K562 (cell line): ENCODE measurements around the gene FHIP2A. TPM values are rescaled to one million over a fixed set of nuclear protein-coding genes. Genes with fewer than 3 reads are reported as not detected.

Experiments used
- ATAC-seq: fragments of 200-7000 bp; cut with Tn5 transposase; 3 replicates; pipeline ENCODE4 v1.9.1; 2020; ENCODE audit warnings: moderate library complexity
- BruUV-seq: library from RNA; stranded (reverse); fragments of 400-500 nt; replicated peaks from 2 replicates; lab custom pipeline; 2021; lab: Mats Ljungman, UMichigan
- CTCF ChIA-PET: fragments of 300-600 bp; formaldehyde crosslinking; extraction: SDS; loops from one replicate; lab custom pipeline; 2021; ENCODE audit warnings: low intra/inter-chr PET ratio; lab: Yijun Ruan, JAX
- POLR2A ChIA-PET: fragments of 300-600, 350-650 bp; sonication (Branson Sonifier 250); formaldehyde crosslinking; extraction: SDS; loops from one replicate; lab custom pipeline; 2021; ENCODE audit warnings: antibody characterized with exemption, inconsistent platforms; lab: Yijun Ruan, JAX
- DNase-seq, 4 experiments: peaks; one replicate each; pipeline versions ENCODE4 v3.0.0 to v3.0.0-alpha.2; 2011 to 2018; ENCODE audit warnings: low spot score in 3 of 4, mixed read lengths in 3 of 4; ENCODE audit errors: extremely low read depth in 1 of 4
- FAIRE-seq: peaks from 2 replicates; lab custom pipeline; 2011; peaks lifted over from hg19 to GRCh38; lab: Jason Lieb, UNC
- H2AFZ ChIP-seq: 2 replicates; pipeline ENCODE4 v1.6.0; 2011; ENCODE audit warnings: low read depth, low read length, control low read depth, inconsistent platforms
- H3K27ac ChIP-seq: fragments of 200-600 bp; 3 replicates; pipeline ENCODE4 v1.8.0; 2011; ENCODE audit warnings: low read depth, mild to moderate bottlenecking, control low read depth, inconsistent platforms, low read length, moderate library complexity, mixed read lengths; ENCODE audit errors: extremely low read depth
- H3K27me3 ChIP-seq, 2 experiments: fragments of 300-600 bp in 1 of 2; 2 replicates in 1 of 2; 3 replicates in 1 of 2; pipeline versions ENCODE4 v1.6.0 to v1.8.0; 2011; ENCODE audit warnings: inconsistent platforms in 2 of 2, low read length in 2 of 2, mild to moderate bottlenecking in 1 of 2, mixed read lengths in 1 of 2, moderate library complexity in 1 of 2; ENCODE audit not compliant: control insufficient read depth in 2 of 2, insufficient read depth in 2 of 2
- H3K36me3 ChIP-seq: fragments of 300-600 bp; 3 replicates; pipeline ENCODE4 v1.8.0; 2011; ENCODE audit warnings: mild to moderate bottlenecking, low read length, inconsistent platforms; ENCODE audit not compliant: control insufficient read depth, insufficient read depth
- H3K4me1 ChIP-seq, 2 experiments: fragments of 200-600 bp in 1 of 2; replicated peaks in 1 of 2; 2 replicates in 1 of 2; 3 replicates in 1 of 2; pipeline versions ENCODE4 v1.5.1 to v1.8.0; 2011; ENCODE audit warnings: inconsistent platforms in 2 of 2, low read length in 2 of 2, mild to moderate bottlenecking in 1 of 2, mixed read lengths in 1 of 2, moderate library complexity in 1 of 2; ENCODE audit not compliant: control insufficient read depth in 2 of 2, insufficient read depth in 2 of 2
- H3K4me2 ChIP-seq: 2 replicates; pipeline ENCODE4 v1.6.1; 2011; ENCODE audit warnings: low read length, control low read depth, inconsistent platforms, mixed read lengths; ENCODE audit not compliant: insufficient read depth
- H3K4me3 ChIP-seq: fragments of 200-600 bp; sonication (generic), shearing (Covaris generic); 2 replicates; pipeline ENCODE4 v1.5.1; 2016; ENCODE audit warnings: control low read depth, inconsistent platforms
- H3K79me2 ChIP-seq: fragments of 200-600 bp; 3 replicates; pipeline ENCODE4 v1.8.0; 2011; ENCODE audit warnings: low read length, inconsistent platforms; ENCODE audit not compliant: control insufficient read depth, insufficient read depth
- H3K9ac ChIP-seq, 2 experiments: 2 replicates each; pipeline versions ENCODE4 v1.6.0 to v1.6.1; 2011; ENCODE audit warnings: low read depth in 2 of 2, low read length in 2 of 2, control low read depth in 1 of 2, inconsistent platforms in 1 of 2, mild to moderate bottlenecking in 1 of 2, mixed read lengths in 1 of 2; ENCODE audit not compliant: insufficient read depth in 1 of 2
- H3K9me1 ChIP-seq: one replicate; pipeline ENCODE4 v1.6.0; 2011; ENCODE audit warnings: inconsistent platforms, mild to moderate bottlenecking, low read length, moderate library complexity; ENCODE audit not compliant: control insufficient read depth, insufficient read depth
- H3K9me3 ChIP-seq: replicated peaks from 2 replicates; pipeline ENCODE4 v1.5.1; 2011; ENCODE audit warnings: low read depth, low read length, inconsistent platforms; ENCODE audit not compliant: control insufficient read depth, insufficient read depth
- H4K20me1 ChIP-seq: replicated peaks from 2 replicates; pipeline ENCODE4 v1.6.1; 2011; ENCODE audit warnings: low read length, inconsistent platforms, mixed read lengths; ENCODE audit not compliant: control insufficient read depth, insufficient read depth
- CBX3 ChIP-seq, 2 experiments: IDR thresholded peaks; 1 replicate in 1 of 2; 2 replicates in 1 of 2; pipeline ENCODE4 v1.6.1; 2012; ENCODE audit warnings: inconsistent platforms in 2 of 2, low read length in 2 of 2, borderline replicate concordance in 1 of 2, control low read depth in 1 of 2
- ETS2 ChIP-seq: IDR thresholded peaks from 2 replicates; pipeline ENCODE4 v1.6.1; 2016; ENCODE audit warnings: borderline replicate concordance, missing genetic modification characterization, mild to moderate bottlenecking, moderate library complexity, missing compliant biosample characterization; ENCODE audit not compliant: poor library complexity, severe bottlenecking
- ILF3 ChIP-seq: fragments of 450-650 bp; IDR thresholded peaks from 2 replicates; pipeline ENCODE4 v1.6.1; 2018; ENCODE audit warnings: antibody characterized with exemption, mild to moderate bottlenecking, moderate library complexity, borderline replicate concordance
- POLR2B ChIP-seq: fragments of 450-650 bp; IDR thresholded peaks from 2 replicates; pipeline ENCODE4 v1.6.1; 2018; ENCODE audit warnings: low read depth; ENCODE audit not compliant: partially characterized antibody
- SREBF1 ChIP-seq: fragments of 150-350 bp; IDR thresholded peaks from 2 replicates; pipeline ENCODE4 v1.6.1; 2014; ENCODE audit warnings: antibody characterized with exemption, low read depth, low read length, borderline replicate concordance
- TCF15 ChIP-seq: fragments of 250-450 bp; sonication (Bioruptor Pico); IDR thresholded peaks from 2 replicates; pipeline ENCODE4 v1.8.0; 2022; ENCODE audit warnings: moderate library complexity, mild to moderate bottlenecking, inconsistent platforms
- TCFL5 ChIP-seq: fragments of 250-450 bp; sonication (Bioruptor Pico); conservative IDR thresholded peaks from 2 replicates; pipeline ENCODE4 v1.6.1; 2021; ENCODE audit warnings: mild to moderate bottlenecking, moderate library complexity, matching md5 sums
- THRAP3 ChIP-seq: fragments of 450-650 bp; IDR thresholded peaks from 2 replicates; pipeline ENCODE4 v1.6.1; 2016; ENCODE audit warnings: mild to moderate bottlenecking, inconsistent platforms, borderline replicate concordance
- ZC3H11A ChIP-seq: IDR thresholded peaks from 2 replicates; pipeline ENCODE4 v1.6.1; 2012; ENCODE audit warnings: low read depth, low read length, improper control_type of control experiment
- ZNF217 ChIP-seq: sonication (generic); formaldehyde crosslinking; IDR thresholded peaks from 2 replicates; pipeline ENCODE4 v1.8.0; 2022; ENCODE audit warnings: mild to moderate bottlenecking, missing genetic modification reagents
- ZNF561 ChIP-seq: fragments of 450-650 bp; formaldehyde crosslinking; conservative IDR thresholded peaks from 2 replicates; pipeline ENCODE4 v1.4.0; 2020; ENCODE audit warnings: mild to moderate bottlenecking, moderate library complexity
- ZNF695 ChIP-seq: fragments of 450-650 bp; formaldehyde crosslinking; IDR thresholded peaks from 2 replicates; pipeline ENCODE4 v1.4.0; 2020; ENCODE audit warnings: mild to moderate bottlenecking, moderate library complexity
- ZNF76 ChIP-seq: fragments of 250-450 bp; sonication (Bioruptor Pico); IDR thresholded peaks from 2 replicates; pipeline ENCODE4 v1.4.0; 2020; ENCODE audit warnings: mild to moderate bottlenecking, moderate library complexity, borderline replicate concordance
- WGBS: fragments of 100-300 bp; shearing (Covaris generic); methylation state at CpG from one replicate; pipeline ENCODE4 v1.1.6; 2016; ENCODE audit warnings: low coverage, mixed read lengths; ENCODE audit not compliant: insufficient coverage; ENCODE audit errors: missing lambda C conversion rate; 5-methylcytosine and 5-hydroxymethylcytosine counted together
- in situ Hi-C: fragments of 300-500 bp; cut with MboI; formaldehyde crosslinking; loops from 4 replicates; pipeline ENCODE4 v1.15.0; 2018; ENCODE audit warnings: inconsistent platforms, mixed read lengths
- intact Hi-C: fragments of 100-400 bp; cut with micrococcal nuclease; formaldehyde crosslinking; loops from 2 replicates; pipeline ENCODE4 v1.14.2; 2022
- polyA plus RNA-seq, 8 experiments: library from polyadenylated mRNA; depleted of rRNA in 4 of 8; stranded (reverse) in 5 of 8; unstranded in 3 of 8; fragments of >200 nt; fragmentation: Nextera tagmentation in 2 of 8; fragmentation: Illumina TruSeq in 1 of 8; extraction: Ambion mirVana in 2 of 8; extraction: Trizol in 1 of 8; gene quantifications; 2 replicates each; pipeline versions ENCODE4 v1.2.1 to v1.2.3, GENCODE V29; 2011 to 2014; ENCODE audit warnings: inconsistent platforms in 1 of 8, missing spikeins in 1 of 8
- total RNA-seq, 7 experiments: library from RNA; depleted of rRNA in 6 of 7; stranded (reverse); fragments of >200 nt in 6 of 7; fragmentation: Illumina TruSeq in 2 of 7; extraction: Trizol in 2 of 7; gene quantifications; 2 replicates each; pipeline versions ENCODE4 v1.2.1 to v1.2.3, GENCODE V29; 2011 to 2021; ENCODE audit warnings: low replicate concordance in 1 of 7

The FHIP2A gene
- total and polyA plus RNA-seq, 9 of the 15 experiments (the other 6 are each of a cell fraction or from before 2014, with no cell fraction given): 1.5 to 7.4 (median 3.3) TPM

GRCh38 chr10:114845978-114846693, 24.6 kb downstream of the FHIP2A start:
- Histone ChIP-seq H3K4me2 (no peak overlapping the region), H3K9me3 (no peaks in the 10 kb centered on the region), H3K79me2 (no peaks in the 10 kb centered on the region), H3K27ac (no peak overlapping the region), H3K36me3 (peaks cover 35% of the 10 kb centered on the region; the same call in 2 of the 3 replicates), H4K20me1 (no peaks in the 10 kb centered on the region), H3K27me3 (no peaks in the 10 kb centered on the region), H3K4me1 (no peaks in the 10 kb centered on the region), H3K9ac (no peak overlapping the region), H2AFZ (no peak overlapping the region), H3K9me1 (no peaks in the 10 kb centered on the region), H3K4me3 (no peak overlapping the region)
- in situ Hi-C loops (no loop called here), intact Hi-C loops (no loop called here)
- no peak for DNase-seq
- CTCF ChIA-PET: no interaction called here
- no TSS peak for BruUV-seq
- 88% methylated on average over 8 of the region's 8 CpGs for WGBS
- POLR2A ChIA-PET: no interaction called here
- FAIRE-seq: no peak
- no peak for ATAC-seq
- no peak for TF ChIP-seq ILF3
- TF ChIP-seq TCF15 (CRISPR knock-in tag): no peak
- TF ChIP-seq ZNF76 (CRISPR knock-in tag): no peak
- TF ChIP-seq POLR2B: no peak
- no peak for TF ChIP-seq THRAP3
- TF ChIP-seq ZNF695 (CRISPR knock-in tag): no peak
- no peak for TF ChIP-seq ZC3H11A
- no peak for TF ChIP-seq SREBF1
- no peak for TF ChIP-seq TCFL5 (CRISPR knock-in tag)
- TF ChIP-seq ZNF561 (CRISPR knock-in tag): no peak
- TF ChIP-seq ZNF217 (CRISPR knock-in tag): no peak
- no peak for TF ChIP-seq CBX3 (IDR thresholded peaks at IDR 0.05; ENCODE audit: borderline replicate concordance in 1 of 2, low read length in 2 of 2)
- no peak for TF ChIP-seq ETS2 (tag)
